DOHH2 (cell line): ENCODE measurements around the gene ILK.

ENCODE experiments used
- H3F3A ChIP-seq: fragments of 200-600 bp; sonication (generic), shearing (Covaris generic); 2 replicates; pipeline ENCODE4 v1.6.0; 2016; ENCODE audit warnings: antibody characterized with exemption, mild to moderate bottlenecking; ENCODE audit not compliant: control insufficient read depth, insufficient read depth
- H3K27ac ChIP-seq: fragments of 200-600 bp; sonication (generic); 2 replicates; pipeline ENCODE4 v1.5.1; 2014; ENCODE audit warnings: low read depth, mild to moderate bottlenecking, low read length, moderate library complexity
- H3K27me3 ChIP-seq: fragments of 200-600 bp; sonication (generic); 2 replicates; pipeline ENCODE4 v1.6.1; 2014; ENCODE audit warnings: mild to moderate bottlenecking, low read length, mixed read lengths; ENCODE audit not compliant: control insufficient read depth
- H3K36me3 ChIP-seq: fragments of 200-600 bp; sonication (generic); 2 replicates; pipeline ENCODE4 v1.6.1; 2014; ENCODE audit warnings: mild to moderate bottlenecking, low read length, moderate library complexity, mixed read lengths; ENCODE audit not compliant: control insufficient read depth
- H3K4me1 ChIP-seq: fragments of 200-600 bp; sonication (generic); 2 replicates; pipeline ENCODE4 v1.6.1; 2014; ENCODE audit warnings: mild to moderate bottlenecking, low read length, mixed read lengths; ENCODE audit not compliant: control insufficient read depth
- H3K4me2 ChIP-seq: fragments of 200-600 bp; sonication (generic); 2 replicates; pipeline ENCODE4 v1.6.0; 2014; ENCODE audit warnings: mild to moderate bottlenecking, low read length, moderate library complexity
- H3K4me3 ChIP-seq: fragments of 200-600 bp; sonication (generic); 2 replicates; pipeline ENCODE4 v1.5.1; 2014; ENCODE audit warnings: mild to moderate bottlenecking, low read length, mixed read lengths
- H3K79me2 ChIP-seq: fragments of 200-600 bp; sonication (generic); 2 replicates; pipeline ENCODE4 v1.6.1; 2014; ENCODE audit warnings: mild to moderate bottlenecking, low read length, mixed read lengths; ENCODE audit not compliant: control insufficient read depth
- H3K9me2 ChIP-seq: fragments of 200-600 bp; sonication (generic); replicated peaks from 2 replicates; pipeline ENCODE4 v1.6.1; 2014; ENCODE audit warnings: mild to moderate bottlenecking, low read length, mixed read lengths; ENCODE audit not compliant: control insufficient read depth
- H3K9me3 ChIP-seq: fragments of 200-600 bp; sonication (generic); 2 replicates; pipeline ENCODE4 v1.6.1; 2014; ENCODE audit warnings: antibody characterized with exemption, low read length, mixed read lengths; ENCODE audit not compliant: control insufficient read depth, insufficient read depth
- H4K20me1 ChIP-seq: fragments of 200-600 bp; sonication (generic); 2 replicates; pipeline ENCODE4 v1.6.0; 2014; ENCODE audit warnings: low read depth, mild to moderate bottlenecking, antibody characterized with exemption, low read length, moderate library complexity; ENCODE audit not compliant: control insufficient read depth, insufficient read depth
- EZH2phosphoT487 ChIP-seq: fragments of 200-600 bp; sonication (generic); IDR thresholded peaks from 2 replicates; pipeline ENCODE4 v1.6.1; 2017; ENCODE audit warnings: borderline replicate concordance, mild to moderate bottlenecking, antibody characterized with exemption, low read length, moderate library complexity, mixed read lengths
- TF ChIP-seq, protein P1 (sequence below): fragments of 200-600 bp; sonication (generic); IDR thresholded peaks from one replicate; pipeline ENCODE4 v1.5.1; 2014; ENCODE audit warnings: antibody characterized with exemption, mild to moderate bottlenecking, low read depth, low read length; ENCODE audit not compliant: poor library complexity, severe bottlenecking

The ILK gene

DNA sequence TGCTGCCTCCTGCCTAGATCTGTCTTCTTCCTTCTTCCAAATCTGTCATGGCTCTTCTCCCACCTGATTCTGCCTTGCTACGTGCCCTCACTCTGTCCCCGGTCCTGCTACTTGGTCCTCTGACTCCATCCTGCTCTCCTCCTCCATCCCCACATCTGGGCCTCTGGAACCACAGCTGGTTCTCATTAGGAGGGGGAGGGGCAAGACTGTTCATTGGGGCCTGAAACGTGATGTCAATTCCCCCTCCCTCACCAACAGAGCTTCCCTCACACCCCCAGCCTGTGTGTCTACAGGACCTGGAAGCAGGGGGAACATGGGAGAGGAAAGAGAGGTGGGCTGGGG is 43.0 kb downstream of the ILK start:
- TF ChIP-seq EZH2phosphoT487 = no peak
- TF ChIP-seq, protein P1, sequence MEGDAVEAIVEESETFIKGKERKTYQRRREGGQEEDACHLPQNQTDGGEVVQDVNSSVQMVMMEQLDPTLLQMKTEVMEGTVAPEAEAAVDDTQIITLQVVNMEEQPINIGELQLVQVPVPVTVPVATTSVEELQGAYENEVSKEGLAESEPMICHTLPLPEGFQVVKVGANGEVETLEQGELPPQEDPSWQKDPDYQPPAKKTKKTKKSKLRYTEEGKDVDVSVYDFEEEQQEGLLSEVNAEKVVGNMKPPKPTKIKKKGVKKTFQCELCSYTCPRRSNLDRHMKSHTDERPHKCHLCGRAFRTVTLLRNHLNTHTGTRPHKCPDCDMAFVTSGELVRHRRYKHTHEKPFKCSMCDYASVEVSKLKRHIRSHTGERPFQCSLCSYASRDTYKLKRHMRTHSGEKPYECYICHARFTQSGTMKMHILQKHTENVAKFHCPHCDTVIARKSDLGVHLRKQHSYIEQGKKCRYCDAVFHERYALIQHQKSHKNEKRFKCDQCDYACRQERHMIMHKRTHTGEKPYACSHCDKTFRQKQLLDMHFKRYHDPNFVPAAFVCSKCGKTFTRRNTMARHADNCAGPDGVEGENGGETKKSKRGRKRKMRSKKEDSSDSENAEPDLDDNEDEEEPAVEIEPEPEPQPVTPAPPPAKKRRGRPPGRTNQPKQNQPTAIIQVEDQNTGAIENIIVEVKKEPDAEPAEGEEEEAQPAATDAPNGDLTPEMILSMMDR = no peak
- peak overlapping the region; percentile 25; the same call in 1 of the 2 replicates for H3K27ac ChIP-seq
- peak overlapping the region; percentile 62 for H3K4me2 ChIP-seq

GRCh38 chr11:6646918-6647679 is 43.5 kb downstream of the ILK start:
- TF ChIP-seq EZH2phosphoT487 = no peak
- TF ChIP-seq, protein P1 = no peak
- Histone ChIP-seq H3K4me3 (peak overlapping the region; percentile 48), H3K4me1 (peaks cover 20% of the 10 kb centered on the region), H3K9me3 (no peaks in the 10 kb centered on the region), H3K9me2 (no peaks in the 10 kb centered on the region), H3F3A (no peaks in the 10 kb centered on the region), H3K27ac (peak overlapping the region; percentile 25; the same call in 1 of the 2 replicates), H3K79me2 (no peaks in the 10 kb centered on the region), H3K4me2 (peak overlapping the region; percentile 62), H3K27me3 (peaks cover 11% of the 10 kb centered on the region), H4K20me1 (no peaks in the 10 kb centered on the region), H3K36me3 (no peaks in the 10 kb centered on the region)

More for the DNA sequence above, 43.0 kb downstream of the ILK start:
- peak overlapping the region; percentile 48 for H3K4me3 ChIP-seq
- H3K36me3 ChIP-seq = no peaks in the 10 kb centered on the region
- no peaks in the 10 kb centered on the region for H3K9me2 ChIP-seq
- H4K20me1 ChIP-seq = no peaks in the 10 kb centered on the region
- no peaks in the 10 kb centered on the region for H3F3A ChIP-seq
- no peaks in the 10 kb centered on the region for H3K9me3 ChIP-seq
- H3K27me3 ChIP-seq = peaks cover 10% of the 10 kb centered on the region
- peaks cover 20% of the 10 kb centered on the region for H3K4me1 ChIP-seq
- H3K79me2 ChIP-seq = no peaks in the 10 kb centered on the region

GRCh38 chr11:6647836-6648235 is 44.3 kb downstream of the ILK start:
- Histone ChIP-seq H3K4me2 (no peak overlapping the region), H3F3A (no peaks in the 10 kb centered on the region), H3K36me3 (no peaks in the 10 kb centered on the region), H3K79me2 (no peaks in the 10 kb centered on the region), H3K27me3 (peaks cover 17% of the 10 kb centered on the region), H3K4me3 (no peak overlapping the region), H3K9me3 (no peaks in the 10 kb centered on the region), H3K27ac (no peak overlapping the region), H3K9me2 (no peaks in the 10 kb centered on the region), H3K4me1 (peaks cover 20% of the 10 kb centered on the region), H4K20me1 (no peaks in the 10 kb centered on the region)
- TF ChIP-seq, protein P1 = no peak
- no peak for TF ChIP-seq EZH2phosphoT487
